IMR-90 (cell line): ENCODE measurements around the gene POTEM. TPM values are rescaled to one million over a fixed set of nuclear protein-coding genes. Genes with fewer than 3 reads are reported as not detected.
"Not testable (repeated sequence)": the region's sequence is repeated elsewhere in the genome, so short reads cannot be mapped to it uniquely, and the experiment has no call there.

Experiments used
- ATAC-seq: fragments of 200-7000 bp; cut with Tn5 transposase; 2 replicates; pipeline ENCODE4 v1.9.1; 2020; ENCODE audit warnings: low read depth, mild to moderate bottlenecking, moderate library complexity
- BruUV-seq: library from RNA; stranded (reverse); fragments of 400-500 nt; replicated peaks from 2 replicates; lab custom pipeline; 2021; lab: Mats Ljungman, UMichigan
- CTCF ChIA-PET: fragments of 300-600 bp; formaldehyde crosslinking; extraction: SDS; loops from one replicate; lab custom pipeline; 2021; ENCODE audit warnings: antibody characterized with exemption; lab: Yijun Ruan, JAX
- POLR2A ChIA-PET: fragments of 300-600 bp; sonication (Branson Sonifier 250); formaldehyde crosslinking; loops from one replicate; lab custom pipeline; 2022; ENCODE audit warnings: antibody characterized with exemption; ENCODE audit not compliant: unreplicated experiment; lab: Charles Lee
- DNase-seq: peaks from one replicate; pipeline ENCODE4 v3.0.0; 2013
- H2AFZ ChIP-seq: replicated peaks from 2 replicates; pipeline ENCODE3; 2013; ENCODE audit warnings: low read length, mild to moderate bottlenecking; ENCODE audit not compliant: poor library complexity
- H2AK5ac ChIP-seq: 2 replicates; pipeline ENCODE4 v1.6.1; 2013; ENCODE audit warnings: low read depth, low read length, inconsistent platforms
- H2AK9ac ChIP-seq: replicated peaks from 2 replicates; pipeline ENCODE3; 2013; ENCODE audit warnings: mild to moderate bottlenecking, low read depth, low read length, moderate library complexity; ENCODE audit not compliant: poor library complexity
- H2BK120ac ChIP-seq: 2 replicates; pipeline ENCODE4 v1.6.1; 2013; ENCODE audit warnings: low read depth, low read length, inconsistent platforms
- H2BK15ac ChIP-seq: 3 replicates; pipeline ENCODE4 v1.6.1; 2013; ENCODE audit warnings: low read depth, low read length, inconsistent platforms
- H2BK20ac ChIP-seq: 2 replicates; pipeline ENCODE4 v1.6.1; 2013; ENCODE audit warnings: low read depth, mild to moderate bottlenecking, inconsistent platforms, low read length, moderate library complexity
- H2BK5ac ChIP-seq: 2 replicates; pipeline ENCODE4 v1.6.1; 2013; ENCODE audit warnings: mild to moderate bottlenecking, low read depth, low read length, inconsistent platforms; ENCODE audit not compliant: poor library complexity, severe bottlenecking
- H3K14ac ChIP-seq: replicated peaks from 2 replicates; pipeline ENCODE4 v1.6.1; 2013; ENCODE audit warnings: low read depth, low read length, inconsistent platforms
- H3K18ac ChIP-seq: 2 replicates; pipeline ENCODE4 v1.6.1; 2013; ENCODE audit warnings: low read depth, low read length, control low read depth
- H3K23ac ChIP-seq: 2 replicates; pipeline ENCODE4 v1.6.1; 2013; ENCODE audit warnings: low read depth, low read length, inconsistent platforms
- H3K27ac ChIP-seq: 2 replicates; pipeline ENCODE4 v1.5.1; 2013; ENCODE audit warnings: mild to moderate bottlenecking, control low read depth, low read length; ENCODE audit not compliant: insufficient read depth
- H3K27me3 ChIP-seq: 2 replicates; pipeline ENCODE4 v1.6.1; 2013; ENCODE audit warnings: low read length; ENCODE audit not compliant: control insufficient read depth, insufficient read depth
- H3K36me3 ChIP-seq: 2 replicates; pipeline ENCODE4 v1.6.1; 2013; ENCODE audit warnings: low read length, mixed read lengths; ENCODE audit not compliant: control insufficient read depth, insufficient read depth
- H3K4ac ChIP-seq: 2 replicates; pipeline ENCODE4 v1.6.1; 2013; ENCODE audit warnings: low read depth, low read length, inconsistent platforms
- H3K4me1 ChIP-seq: 2 replicates; pipeline ENCODE4 v1.6.1; 2013; ENCODE audit warnings: low read length, mixed read lengths; ENCODE audit not compliant: control insufficient read depth, insufficient read depth
- H3K4me2 ChIP-seq: 2 replicates; pipeline ENCODE4 v1.6.1; 2013; ENCODE audit warnings: low read depth, mild to moderate bottlenecking, control low read depth, low read length, moderate library complexity
- H3K4me3 ChIP-seq: 2 replicates; pipeline ENCODE4 v1.5.1; 2013; ENCODE audit warnings: low read depth, mild to moderate bottlenecking, control low read depth, low read length, moderate library complexity; ENCODE audit not compliant: insufficient read depth
- H3K56ac ChIP-seq: 2 replicates; pipeline ENCODE4 v1.6.1; 2013; ENCODE audit warnings: low read length, inconsistent platforms; ENCODE audit not compliant: insufficient read depth; ENCODE audit errors: extremely low read depth
- H3K79me1 ChIP-seq, 2 experiments: 2 replicates each; pipeline ENCODE4 v1.6.1; 2013; ENCODE audit warnings: low read length in 2 of 2, inconsistent platforms in 1 of 2, low read depth in 1 of 2
- H3K9ac ChIP-seq: 2 replicates; pipeline ENCODE4 v1.6.1; 2013; ENCODE audit warnings: low read depth, low read length, control low read depth
- H3K9me1 ChIP-seq: 2 replicates; pipeline ENCODE4 v1.6.1; 2013; ENCODE audit warnings: low read length, inconsistent platforms; ENCODE audit not compliant: insufficient read depth
- H3K9me3 ChIP-seq: 2 replicates; pipeline ENCODE4 v1.6.1; 2013; ENCODE audit warnings: low read length; ENCODE audit not compliant: control insufficient read depth, insufficient read depth
- H4K20me1 ChIP-seq: 2 replicates; pipeline ENCODE4 v1.6.1; 2013; ENCODE audit warnings: low read length, inconsistent platforms; ENCODE audit not compliant: insufficient read depth
- H4K5ac ChIP-seq: 2 replicates; pipeline ENCODE4 v1.6.1; 2013; ENCODE audit warnings: mild to moderate bottlenecking, low read depth, low read length, control low read depth
- H4K8ac ChIP-seq, 2 experiments: 2 replicates each; pipeline ENCODE4 v1.6.1; 2013; ENCODE audit warnings: low read depth in 2 of 2, low read length in 2 of 2, control low read depth in 1 of 2, inconsistent platforms in 1 of 2
- H4K91ac ChIP-seq: 2 replicates; pipeline ENCODE4 v1.6.1; 2013; ENCODE audit warnings: low read depth, low read length, inconsistent platforms; ENCODE audit not compliant: insufficient read depth
- WGBS, 2 experiments: methylation state at CpG; one replicate each; pipeline versions ENCODE4 v1.1.5 to v1.1.7; 2013; ENCODE audit warnings: missing lambda C conversion rate in 2 of 2; ENCODE audit not compliant: insufficient read length in 1 of 2; ENCODE audit errors: extremely low coverage in 2 of 2; 5-methylcytosine and 5-hydroxymethylcytosine counted together
- dilution Hi-C: fragments of 300-500 bp; cut with HindIII; formaldehyde crosslinking; loops from one replicate; pipeline ENCODE4 v1.14.3; 2018; ENCODE audit warnings: low sequenced_read_pairs; ENCODE audit not compliant: unreplicated experiment
- in situ Hi-C: fragments of 300-500 bp; cut with MboI; formaldehyde crosslinking; loops from 3 replicates; pipeline ENCODE4 v1.14.3; 2019; ENCODE audit warnings: low sequenced_read_pairs, inconsistent platforms, mixed read lengths
- intact Hi-C: fragments of 100-400 bp; cut with micrococcal nuclease; formaldehyde crosslinking; loops from 2 replicates; pipeline ENCODE4 v1.10.0; 2022
- polyA plus RNA-seq, 3 experiments: library from polyadenylated mRNA; depleted of rRNA; stranded (reverse); fragments of >200 nt; gene quantifications; 2 replicates each; pipeline ENCODE4 v1.2.3, GENCODE V29; 2012; ENCODE audit warnings: low replicate concordance in 1 of 3
- total RNA-seq: library from RNA; depleted of rRNA; stranded (reverse); fragments of >200 nt; gene quantifications from 2 replicates; pipeline ENCODE4 v1.2.3, GENCODE V29; 2012

POTEM gene
- total and polyA plus RNA-seq, 2 of the 4 experiments (the other 2 are of a cell fraction): not detected

DNA sequence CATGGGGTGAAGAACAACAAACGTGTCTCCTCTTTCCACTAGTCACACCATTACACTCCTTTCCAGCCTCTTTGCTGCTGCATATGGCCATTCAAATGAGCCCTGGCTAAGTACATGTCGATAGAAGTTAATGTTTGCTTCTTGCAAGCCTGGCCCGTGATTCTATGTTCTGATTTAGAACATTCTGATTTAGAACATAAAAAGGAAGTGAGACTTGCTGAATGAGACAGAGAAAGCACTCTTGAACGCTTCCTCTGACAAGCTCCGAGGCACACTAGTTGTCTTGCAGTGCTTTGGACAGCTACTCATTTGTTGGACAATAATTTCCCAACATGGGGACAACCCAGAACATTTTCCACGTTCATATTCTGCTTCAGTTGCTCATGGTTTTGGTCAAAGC, 5.1 kb upstream of the POTEM start:
- H2BK120ac ChIP-seq, intact Hi-C loops, H3K4me3 ChIP-seq, H4K20me1 ChIP-seq, H4K91ac ChIP-seq, H4K5ac ChIP-seq, H3K18ac ChIP-seq, H2AFZ ChIP-seq, H2AK9ac ChIP-seq, H3K27me3 ChIP-seq, H3K9me1 ChIP-seq, H3K27ac ChIP-seq, H3K9ac ChIP-seq, dilution Hi-C loops, H2BK20ac ChIP-seq, H3K79me1 ChIP-seq, H2AK5ac ChIP-seq, H2BK15ac ChIP-seq, H4K8ac ChIP-seq, H3K4ac ChIP-seq, H3K36me3 ChIP-seq, H3K4me2 ChIP-seq, H3K14ac ChIP-seq, in situ Hi-C loops, H2BK5ac ChIP-seq, H3K23ac ChIP-seq, BruUV-seq, ATAC-seq, DNase-seq, POLR2A ChIA-PET, H3K4me1 ChIP-seq, H3K9me3 ChIP-seq, CTCF ChIA-PET, H3K56ac ChIP-seq: not testable (repeated sequence)
- no CpG with 5 or more reads among the region's 6 CpGs for WGBS, 2 experiments

GRCh38 chr14:18963276-18963675, 4.0 kb upstream of the POTEM start:
- H4K8ac ChIP-seq, CTCF ChIA-PET, H3K4ac ChIP-seq, H2BK120ac ChIP-seq, H3K4me1 ChIP-seq, H2AFZ ChIP-seq, H2BK5ac ChIP-seq, H3K9me3 ChIP-seq, ATAC-seq, H3K79me1 ChIP-seq, H3K14ac ChIP-seq, H4K20me1 ChIP-seq, H2BK20ac ChIP-seq, intact Hi-C loops, H4K91ac ChIP-seq, H3K18ac ChIP-seq, H2AK5ac ChIP-seq, H3K4me3 ChIP-seq, dilution Hi-C loops, H3K36me3 ChIP-seq, H3K9ac ChIP-seq, H3K27me3 ChIP-seq, H2AK9ac ChIP-seq, BruUV-seq, H3K4me2 ChIP-seq, H2BK15ac ChIP-seq, in situ Hi-C loops, H4K5ac ChIP-seq, H3K9me1 ChIP-seq, H3K23ac ChIP-seq, DNase-seq, POLR2A ChIA-PET, H3K56ac ChIP-seq, H3K27ac ChIP-seq: not testable (repeated sequence)
- WGBS, 2 experiments: no CpG with 5 or more reads among the region's 6 CpGs
